IPS-18c (cell line): ENCODE results near the gene FURIN.
"Not testable (repeated sequence)": the region's sequence is repeated elsewhere in the genome, so short reads cannot be mapped to it uniquely, and the experiment has no call there.

ENCODE experiments used
- H3K4me3 ChIP-seq: 2 replicates; pipeline ENCODE4 v1.7.0; 2013; ENCODE audit warnings: low read depth, mild to moderate bottlenecking, low read length, moderate library complexity; ENCODE audit not compliant: insufficient read depth
- H3K9me3 ChIP-seq: one replicate; pipeline ENCODE4 v1.6.1; 2013; ENCODE audit warnings: mild to moderate bottlenecking, low read length, moderate library complexity; ENCODE audit not compliant: control insufficient read depth, insufficient read depth

Gene FURIN

DNA sequence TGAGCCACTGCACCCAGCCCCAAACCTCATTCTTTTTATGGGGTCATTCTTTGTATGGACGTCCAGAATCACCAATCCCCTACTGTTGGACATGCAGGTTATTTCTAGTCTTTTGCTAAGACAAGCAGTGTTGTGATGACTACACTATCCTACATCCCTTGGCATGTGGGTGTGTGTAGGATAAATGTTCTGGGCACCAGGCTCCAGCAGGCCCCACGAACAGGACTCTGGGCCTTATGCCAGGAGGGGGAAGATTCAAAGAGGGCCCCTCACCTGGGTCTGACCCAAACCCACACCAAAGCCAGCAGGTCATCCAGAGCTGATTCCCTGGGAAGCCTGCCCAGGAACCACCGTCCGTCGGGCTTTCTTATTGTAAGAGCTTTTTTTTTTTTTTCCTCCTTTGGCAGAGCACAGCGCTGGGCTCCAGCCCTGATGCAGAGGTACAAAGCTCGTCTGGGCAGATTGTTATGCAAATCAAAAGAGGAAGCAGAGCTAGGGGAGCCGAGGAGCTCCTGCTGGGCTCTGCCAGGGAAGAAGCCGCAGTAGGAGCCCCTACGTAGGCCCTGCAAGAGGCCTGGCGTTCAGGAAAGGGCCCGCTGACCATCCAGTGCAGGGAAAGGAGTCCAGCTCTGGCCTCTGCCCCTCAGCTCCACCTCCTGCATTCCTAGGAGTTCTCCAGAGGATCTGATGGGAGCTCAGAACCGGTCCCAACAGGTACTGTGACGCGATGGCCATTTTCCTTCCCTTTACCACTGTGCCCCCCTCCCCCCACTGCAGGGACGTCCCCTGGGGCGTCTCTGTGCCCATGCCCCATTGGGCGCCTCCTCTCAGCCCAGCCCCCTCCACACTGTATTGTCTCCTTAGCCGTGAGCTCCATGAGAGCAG is 29.0 kb upstream of the FURIN start:
- Histone ChIP-seq H3K9me3 (no peaks in the 10 kb centered on the region), H3K4me3 (peak overlapping the region; percentile 20; the same call in 1 of the 2 replicates)

DNA sequence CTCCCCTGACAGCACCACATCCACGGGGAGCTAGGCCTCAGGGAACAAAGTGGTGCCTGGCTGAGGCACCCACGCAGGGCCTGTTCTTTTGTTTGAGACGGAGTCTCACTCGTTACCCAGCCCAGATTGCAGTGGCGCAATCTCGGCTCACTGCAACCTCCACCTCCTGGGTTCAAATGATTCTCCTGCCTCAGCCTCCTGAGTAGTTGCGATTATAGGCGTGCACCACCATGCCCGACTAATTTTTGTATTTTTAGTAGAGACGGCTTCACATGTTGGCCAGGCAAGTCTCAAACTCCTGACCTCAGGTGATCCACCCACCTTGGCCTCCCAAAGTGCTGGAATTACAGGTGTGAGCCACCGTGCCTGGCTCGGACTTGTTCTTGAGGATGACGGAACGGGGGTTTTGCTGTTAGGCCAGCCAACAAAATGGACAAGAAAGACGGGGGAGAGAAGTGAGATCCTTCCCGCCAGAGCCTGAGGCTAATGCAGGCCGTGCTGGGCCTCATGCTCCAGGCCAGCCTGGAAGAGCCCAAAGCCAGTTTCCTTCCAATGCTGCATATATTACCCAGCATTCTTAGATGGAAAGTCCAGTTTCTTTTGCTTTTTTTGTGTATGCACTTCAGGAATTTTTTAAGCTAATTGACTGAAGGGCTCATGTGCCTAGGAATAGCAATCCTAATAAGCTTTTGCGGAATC is 28.1 kb upstream of the FURIN start:
- Histone ChIP-seq H3K4me3 (peak overlapping the region; percentile 20; the same call in 1 of the 2 replicates), H3K9me3 (no peaks in the 10 kb centered on the region)

DNA sequence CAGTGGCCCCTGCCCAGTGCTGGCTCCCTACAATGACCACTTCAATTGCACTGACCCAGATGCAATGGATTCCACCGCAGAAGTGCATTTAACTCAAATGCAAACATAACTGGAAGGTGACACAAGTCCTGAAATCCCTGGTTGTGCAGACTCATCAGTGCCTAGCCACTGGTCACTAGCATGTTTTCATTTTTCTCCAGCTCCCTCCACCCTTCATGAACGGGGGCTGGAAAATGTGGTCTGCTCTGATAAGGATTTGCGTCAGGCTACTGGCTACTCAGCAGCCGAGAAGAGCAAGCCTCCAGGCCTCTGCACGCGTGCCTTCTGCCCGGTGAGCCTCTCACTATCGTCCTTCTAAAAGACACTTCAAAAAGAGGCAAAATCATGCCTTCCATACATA is 27.4 kb upstream of the FURIN start:
- Histone ChIP-seq H3K9me3 (no peaks in the 10 kb centered on the region), H3K4me3 (no peak overlapping the region)

DNA sequence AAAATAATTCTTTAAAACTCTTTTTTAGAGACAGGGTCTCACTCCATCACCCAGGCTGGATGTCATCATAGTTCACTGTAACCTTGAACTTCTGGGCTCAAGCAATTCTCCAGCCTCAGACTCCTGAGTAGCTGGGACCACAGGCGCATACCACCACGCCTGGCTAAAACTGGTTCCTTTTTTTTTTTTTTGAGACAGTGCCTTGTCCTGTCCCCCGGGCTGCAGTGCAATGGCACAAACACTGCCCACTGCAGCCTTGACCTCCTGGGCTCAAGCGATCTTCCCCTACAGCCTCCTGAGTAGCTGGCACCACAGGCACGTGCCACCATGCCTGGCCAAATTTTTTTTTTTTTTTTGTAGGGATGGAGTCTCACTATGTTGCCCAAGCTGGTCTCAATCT is 23.7 kb upstream of the FURIN start:
- no peaks in the 10 kb centered on the region for H3K9me3 ChIP-seq
- no peak overlapping the region for H3K4me3 ChIP-seq

GRCh38 chr15:90845201-90845949 is 23.0 kb upstream of the FURIN start:
- H3K4me3 ChIP-seq: no peak overlapping the region
- no peaks in the 10 kb centered on the region for H3K9me3 ChIP-seq

DNA sequence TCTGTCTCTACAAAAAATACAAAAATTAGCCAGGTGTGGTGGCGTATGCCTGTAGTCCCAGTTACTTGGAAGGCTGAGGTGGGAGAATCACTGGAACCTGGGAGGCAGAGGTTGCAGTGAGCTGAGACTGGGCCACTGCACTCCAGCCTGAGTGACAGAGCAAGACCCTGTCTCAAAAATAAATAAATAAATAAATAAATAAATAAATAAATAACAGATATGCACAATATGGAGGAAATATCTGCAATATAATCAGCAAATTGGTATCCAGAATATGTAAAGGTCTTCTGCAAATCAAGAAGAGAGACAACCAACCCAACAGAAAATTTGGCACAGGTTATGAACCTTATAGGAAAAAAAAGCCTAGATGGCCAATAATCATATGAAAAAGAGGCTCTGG is 19.0 kb upstream of the FURIN start:
- not testable (repeated sequence) for H3K9me3 ChIP-seq, H3K4me3 ChIP-seq

DNA sequence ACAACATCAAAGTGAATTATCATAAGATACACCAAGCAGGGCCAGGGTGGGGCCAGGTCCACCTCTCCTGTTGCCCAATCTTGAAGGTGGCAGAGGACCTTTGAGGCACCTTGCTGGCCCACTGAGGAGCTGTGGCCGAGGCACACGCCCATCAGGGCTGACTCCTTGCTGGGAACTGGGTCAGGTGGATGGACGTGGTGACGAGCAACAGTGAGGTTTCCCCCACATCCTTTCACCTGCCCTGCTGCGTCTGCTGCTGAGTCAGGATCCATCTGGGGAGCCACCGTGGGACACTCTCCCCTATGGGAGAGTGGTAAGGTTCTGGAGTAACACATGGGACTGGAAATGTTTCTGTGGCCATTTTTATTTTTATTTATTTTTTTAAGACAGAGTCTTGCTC is 17.3 kb upstream of the FURIN start:
- Histone ChIP-seq H3K9me3 (no peaks in the 10 kb centered on the region), H3K4me3 (no peak overlapping the region)

GRCh38 chr15:90851940-90852339 is 16.4 kb upstream of the FURIN start:
- H3K4me3 ChIP-seq: no peak overlapping the region
- H3K9me3 ChIP-seq: no peaks in the 10 kb centered on the region

DNA sequence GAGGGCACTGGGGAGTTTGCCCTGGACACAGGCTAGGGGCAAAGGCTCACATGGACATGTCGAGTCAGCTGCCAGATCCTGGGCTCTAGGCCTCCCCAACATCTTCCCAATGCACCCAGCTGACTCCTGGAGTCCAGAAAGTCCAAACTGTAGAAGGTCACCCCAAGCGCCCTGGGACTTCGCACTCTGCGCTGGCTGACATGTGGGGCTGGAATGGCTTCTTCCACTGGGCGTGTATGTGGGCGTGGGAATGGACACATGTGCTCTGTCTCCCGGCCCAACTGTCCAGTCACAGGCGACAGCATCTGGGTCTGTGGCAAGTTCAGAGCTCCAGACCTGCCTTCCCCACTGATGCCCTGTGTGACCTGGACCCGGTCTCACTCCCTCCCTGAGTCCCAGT is 13.2 kb upstream of the FURIN start:
- Histone ChIP-seq H3K4me3 (no peak overlapping the region), H3K9me3 (no peaks in the 10 kb centered on the region)

- no peaks in the 10 kb centered on the region for H3K9me3 ChIP-seq
- H3K4me3 ChIP-seq: no peak overlapping the region
These were observed 11.1 kb upstream of the FURIN start for GRCh38 chr15:90857337-90857736.

DNA sequence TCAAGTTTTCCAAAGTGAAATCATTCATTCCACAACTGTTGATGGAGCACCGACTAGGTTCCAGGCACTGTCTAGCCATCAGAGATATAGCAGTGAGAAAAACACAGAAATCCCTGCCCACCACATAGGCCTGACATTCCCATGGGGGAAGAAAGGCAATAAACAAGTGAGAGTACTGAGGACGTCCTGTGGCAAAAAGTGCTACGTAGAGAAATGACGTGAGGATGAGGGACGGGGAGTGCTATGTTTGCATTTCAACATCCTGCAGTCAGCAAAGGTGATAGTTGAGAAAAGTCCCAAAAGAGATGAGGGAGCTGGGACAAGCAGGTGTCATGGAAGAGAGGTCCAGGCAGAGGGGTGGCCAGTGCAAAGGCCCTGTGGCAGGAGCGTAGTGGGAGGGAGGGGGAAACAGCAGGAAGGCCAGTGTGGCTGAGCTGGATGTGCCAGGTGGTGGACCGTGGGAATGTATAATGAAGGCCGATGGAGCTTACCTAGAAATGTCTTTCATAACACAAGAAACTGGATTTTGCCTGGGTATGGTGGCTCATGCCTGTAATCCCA is 10.4 kb upstream of the FURIN start:
- Histone ChIP-seq H3K4me3 (no peak overlapping the region), H3K9me3 (no peaks in the 10 kb centered on the region)

DNA sequence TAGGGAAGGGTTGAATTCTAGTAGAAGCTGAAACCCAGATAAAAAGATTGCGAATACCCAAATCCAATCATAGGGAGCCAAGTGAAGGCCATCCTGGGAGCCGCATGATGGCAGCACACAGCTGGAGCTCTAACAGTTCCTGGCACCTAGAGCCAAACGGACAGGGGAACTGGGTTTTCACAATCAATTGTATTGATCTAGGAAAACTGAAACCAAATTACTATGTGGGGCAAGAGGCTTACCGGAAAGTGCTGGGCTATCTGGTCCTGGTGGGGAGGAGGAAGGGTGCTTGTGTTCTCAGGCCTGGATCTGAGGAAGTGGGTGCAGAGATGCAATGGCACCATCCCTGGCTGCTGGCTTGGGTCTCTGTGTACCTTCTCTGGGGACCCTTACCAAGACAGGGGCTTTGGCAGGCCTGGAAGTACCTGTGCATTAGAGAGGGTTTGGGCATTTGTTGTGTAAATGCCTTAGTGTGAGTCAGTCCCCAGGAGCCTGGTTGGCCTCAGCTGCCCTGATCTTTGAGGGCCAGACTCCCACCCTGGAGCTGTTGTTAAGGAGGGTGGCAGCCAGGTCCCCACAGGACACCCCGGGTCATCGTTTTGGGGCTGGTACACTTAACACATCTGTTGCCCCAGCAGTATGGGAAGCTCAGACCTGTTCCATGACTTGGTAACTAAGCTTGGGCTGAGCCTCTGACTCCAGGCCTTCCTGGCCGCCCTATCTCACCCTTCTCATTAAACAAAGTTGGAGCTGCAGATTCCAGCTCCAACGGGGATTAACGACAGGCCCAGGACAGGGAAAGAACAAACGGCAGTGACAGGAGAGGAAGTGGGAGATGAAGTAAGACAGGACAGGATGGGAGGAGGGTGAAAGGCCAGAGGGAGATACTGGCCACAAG is 8.9 kb upstream of the FURIN start:
- no peak overlapping the region for H3K4me3 ChIP-seq
- H3K9me3 ChIP-seq: no peaks in the 10 kb centered on the region

- H3K4me3 ChIP-seq: no peak overlapping the region
- no peaks in the 10 kb centered on the region for H3K9me3 ChIP-seq
These were observed 7.9 kb upstream of the FURIN start for GRCh38 chr15:90860450-90860849.

GRCh38 chr15:90860942-90861675 is 7.3 kb upstream of the FURIN start:
- no peak overlapping the region for H3K4me3 ChIP-seq
- no peaks in the 10 kb centered on the region for H3K9me3 ChIP-seq

DNA sequence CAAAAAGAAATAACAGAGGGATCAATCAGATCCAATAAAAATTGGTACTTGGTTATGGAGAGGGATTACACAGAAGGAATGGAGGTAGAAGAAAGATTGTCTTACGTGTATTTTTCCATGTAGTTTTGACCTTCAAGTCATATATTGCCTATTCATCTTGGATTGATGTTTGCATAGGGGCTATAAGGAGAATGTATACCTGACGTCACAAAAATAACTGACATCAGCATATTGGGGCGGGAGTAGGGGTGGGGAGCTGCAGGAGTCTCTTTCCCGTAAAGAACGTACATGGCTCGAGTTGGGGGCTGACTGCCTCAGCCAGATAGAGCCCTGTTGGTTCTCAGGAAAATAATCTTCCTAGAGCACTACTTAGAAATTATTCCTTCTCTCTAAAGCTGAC is 5.9 kb upstream of the FURIN start:
- Histone ChIP-seq H3K9me3 (no peaks in the 10 kb centered on the region), H3K4me3 (no peak overlapping the region)
